Measurements from ENCODE around the gene TPD52L1. TPM values are rescaled to one million over a fixed set of nuclear protein-coding genes. Genes with fewer than 3 reads are reported as not detected.
A peak's percentile ranks its signal among the peaks of the same experiment; 100 is the strongest.

TPD52L1 gene
- total RNA-seq, 1 experiment from 2014 or later: 92.1 TPM

DNA sequence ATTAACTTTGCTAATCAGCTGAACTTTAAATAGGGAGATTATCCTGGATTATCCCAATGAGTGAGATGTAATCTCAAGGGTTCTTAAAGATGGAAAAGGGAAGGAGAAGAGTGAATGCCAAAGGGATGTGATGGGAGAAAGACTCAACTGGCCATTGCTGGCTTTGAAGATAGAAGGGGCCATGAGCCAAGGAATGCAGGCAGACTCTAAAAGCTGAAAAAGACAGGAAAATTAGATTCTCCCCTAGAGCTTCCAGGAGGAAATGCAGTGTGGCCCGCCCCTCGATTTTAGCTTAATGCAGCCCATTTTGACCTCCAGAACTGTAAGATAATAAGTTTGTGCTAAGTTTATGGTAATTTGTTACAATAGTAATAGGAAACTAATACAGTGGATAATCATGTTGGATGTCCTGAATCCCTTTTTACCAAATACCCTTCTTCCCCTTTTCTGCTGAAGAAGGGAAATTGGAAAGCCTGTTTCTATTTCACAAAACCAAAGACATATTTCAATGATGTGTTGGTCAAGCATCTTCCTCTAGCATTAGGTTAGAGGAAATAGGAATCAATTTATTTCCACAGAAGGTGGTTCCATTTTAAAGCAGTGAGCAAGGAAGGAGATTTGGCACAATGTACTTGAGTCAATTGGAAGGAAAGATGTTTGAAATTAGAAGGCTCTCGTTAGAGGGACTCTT lies 151.5 kb downstream of the TPD52L1 start:
- no peak for DNase-seq (ENCODE audit: low read depth)

DNA sequence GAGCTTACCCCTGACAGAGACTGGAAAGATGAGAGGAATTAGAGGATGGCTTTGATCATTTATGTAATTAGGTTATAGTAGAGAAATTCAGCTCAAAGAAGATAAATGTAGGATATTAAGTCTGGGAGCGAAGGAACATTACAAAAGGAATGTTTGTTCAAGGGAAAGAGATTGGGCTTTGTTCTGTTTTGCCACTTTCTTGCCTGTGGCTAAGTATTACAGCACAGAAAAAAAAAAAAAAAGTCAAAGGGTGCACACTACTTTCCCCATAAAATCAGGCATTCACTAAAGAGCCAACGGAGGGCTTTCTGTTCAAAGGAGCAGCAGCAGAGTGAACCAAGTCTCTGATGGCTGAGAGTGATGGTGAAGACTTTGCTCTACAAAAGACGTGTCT lies 153.2 kb downstream of the TPD52L1 start:
- DNase-seq (ENCODE audit: low read depth): no peak

DNA sequence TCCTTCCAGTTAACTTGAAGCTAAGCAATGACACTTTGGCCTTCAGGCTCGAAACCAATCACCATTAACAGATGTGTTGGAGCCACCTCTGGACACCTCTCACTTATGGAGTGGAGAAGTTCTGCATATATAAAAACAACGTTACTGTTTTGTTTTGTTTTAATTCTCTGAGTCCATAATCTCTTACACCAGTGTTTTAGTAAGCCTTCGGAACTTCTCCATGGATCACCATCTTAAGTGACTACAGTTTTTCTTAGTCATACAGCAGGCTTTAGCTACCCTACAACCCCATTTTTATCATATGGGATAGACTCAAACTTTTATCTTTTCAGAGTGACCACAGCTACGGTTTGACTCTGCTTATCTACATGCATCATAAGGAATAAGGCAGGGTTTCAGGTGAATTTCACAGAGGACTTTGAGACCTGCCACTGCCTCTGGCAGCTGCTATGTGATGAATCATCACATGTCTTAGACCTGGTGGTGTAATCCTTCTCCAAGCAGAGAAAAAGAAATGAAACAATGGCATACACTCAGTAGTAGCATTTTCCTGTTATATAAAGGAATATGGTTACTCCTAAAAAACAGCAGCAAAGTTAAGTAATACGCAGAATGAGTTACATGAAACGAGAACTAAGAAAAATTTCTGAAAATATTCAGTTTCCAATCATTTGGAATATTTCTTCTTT lies 153.7 kb downstream of the TPD52L1 start:
- DNase-seq (ENCODE audit: low read depth): peak; percentile 60

DNA sequence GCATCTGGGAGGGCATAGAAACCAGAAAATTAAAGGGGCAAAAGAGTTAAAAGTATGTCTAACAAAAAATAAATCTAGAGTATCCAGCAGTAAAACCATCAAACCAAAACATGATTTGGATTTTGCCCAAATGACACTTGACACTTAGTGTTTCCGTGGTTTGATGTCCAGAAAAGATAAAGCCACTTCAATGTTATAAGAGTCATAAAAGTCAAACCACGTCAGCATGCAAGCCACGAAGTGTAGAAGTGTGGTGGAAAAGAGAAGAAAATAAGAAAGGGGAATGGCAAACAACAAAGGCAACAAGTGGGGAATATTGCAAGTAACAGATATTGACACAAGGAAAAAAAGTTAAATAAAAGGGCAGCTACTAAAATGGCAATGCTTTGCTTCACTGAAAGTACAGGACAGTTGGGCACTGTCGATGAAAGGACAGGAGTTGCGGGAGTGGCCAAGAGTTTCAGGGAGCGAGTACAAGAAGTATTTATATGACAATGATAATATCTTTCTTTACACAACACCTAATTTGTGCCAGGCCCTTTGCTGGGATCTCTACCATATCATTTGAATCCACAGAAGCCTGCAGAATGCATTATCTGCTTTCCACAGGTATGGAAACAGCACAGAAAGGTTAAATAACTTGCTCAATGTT lies 154.5 kb downstream of the TPD52L1 start:
- DNase-seq (ENCODE audit: low read depth): peak; percentile 80

DNA sequence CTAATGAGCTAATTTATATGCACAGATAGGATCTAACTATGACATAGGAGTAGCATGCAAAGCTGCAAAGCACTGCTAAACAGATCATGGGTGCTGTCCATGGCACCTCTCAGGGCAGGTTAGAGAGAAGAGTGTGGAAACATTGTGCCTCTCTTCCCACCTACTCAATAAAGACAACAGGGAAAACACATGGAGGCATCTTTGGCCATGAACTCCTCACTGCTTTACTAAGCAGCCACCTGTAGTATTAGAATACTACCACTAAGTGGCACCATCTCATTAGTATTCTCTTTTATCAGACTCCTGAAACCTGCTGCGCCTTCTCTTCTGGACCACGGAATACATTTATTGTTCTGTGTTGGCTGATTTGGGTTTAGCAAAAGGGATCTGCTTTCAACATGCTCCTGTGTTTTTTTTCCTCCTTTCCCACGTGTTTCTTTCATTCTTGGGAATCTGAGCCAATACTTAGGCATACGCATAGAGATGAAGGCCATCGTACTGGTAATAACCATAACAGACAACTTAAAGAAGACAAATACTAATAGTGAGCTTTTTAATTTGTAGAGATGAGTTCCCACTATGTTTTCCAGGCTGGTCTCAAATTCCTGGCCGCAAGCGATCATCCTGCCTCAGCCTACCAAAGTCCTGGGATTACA lies 157.5 kb downstream of the TPD52L1 start:
- DNase-seq (ENCODE audit: low read depth): peak; percentile 71

DNA sequence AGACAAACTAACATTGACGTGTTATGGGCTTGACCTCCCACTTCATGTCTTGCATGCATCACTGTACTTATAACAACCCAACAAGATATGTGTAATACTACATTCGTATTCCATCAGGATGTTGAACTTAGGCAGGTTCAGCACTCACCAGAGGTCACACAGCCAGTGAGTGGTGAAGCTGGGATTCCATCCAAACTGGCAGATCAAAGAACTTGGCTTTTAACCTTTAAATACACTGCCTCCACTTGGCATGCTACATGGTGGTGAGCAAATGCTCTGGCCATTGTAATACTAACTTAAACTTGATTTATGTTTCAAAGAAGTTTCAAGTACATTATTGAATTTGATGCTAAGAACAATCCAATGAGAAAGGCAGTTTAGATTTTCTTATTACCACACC lies 158.9 kb downstream of the TPD52L1 start:
- peak; percentile 24 for DNase-seq (ENCODE audit: low read depth)

DNA sequence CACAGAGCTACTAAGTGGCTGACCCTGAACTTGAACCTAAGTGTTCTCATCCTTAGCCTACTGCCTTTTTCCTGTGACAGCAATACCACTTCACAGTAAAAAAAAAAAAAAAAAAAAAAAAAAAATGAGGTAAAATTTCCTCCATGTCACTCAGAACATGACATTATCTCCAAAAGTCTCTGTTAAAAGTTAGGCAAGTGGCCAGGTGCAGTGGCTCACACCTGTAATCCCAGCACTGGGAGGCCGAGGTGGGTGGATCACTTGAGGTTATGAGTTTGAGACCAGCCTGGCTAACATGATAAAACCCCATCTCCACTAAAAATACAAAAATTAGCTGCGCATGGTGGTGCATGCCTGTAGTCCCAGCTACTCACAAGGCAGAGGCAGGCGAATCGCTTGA lies 159.4 kb downstream of the TPD52L1 start:
- no peak for DNase-seq (ENCODE audit: low read depth)

Other genes with a start within 250 kb of the TPD52L1 start
- gene RNF217, start 191.3 kb upstream of the TPD52L1 start, total RNA-seq (2014; rRNA removed; shearing (Covaris generic)): 10.6 and 12.0 TPM in 2 replicates
- 62.9 and 84.3 TPM in 2 replicates for gene HDDC2, start 148.2 kb downstream of the TPD52L1 start, total RNA-seq (2014; rRNA removed; shearing (Covaris generic))